H7 (cell line): Measurements from ENCODE around the gene NLRP7. TPM values are rescaled to one million over a fixed set of nuclear protein-coding genes. Genes with fewer than 3 reads are reported as not detected.
"Not testable (repeated sequence)": the region's sequence is repeated elsewhere in the genome, so short reads cannot be mapped to it uniquely, and the experiment has no call there.

Experiments
- DNase-seq: peaks from one replicate; pipeline ENCODE4 v3.0.0; 2012
- H3K27me3 ChIP-seq: 2 replicates; pipeline ENCODE4 v1.6.0; 2011; ENCODE audit warnings: mild to moderate bottlenecking, low read length; ENCODE audit not compliant: control insufficient read depth, insufficient read depth
- H3K36me3 ChIP-seq: replicated peaks from 2 replicates; pipeline ENCODE4 v1.5.1; 2011; ENCODE audit warnings: low read length; ENCODE audit not compliant: control insufficient read depth, insufficient read depth
- H3K4me3 ChIP-seq: 2 replicates; pipeline ENCODE4 v1.5.1; 2011; ENCODE audit warnings: low read depth, mild to moderate bottlenecking, control low read depth, low read length, moderate library complexity; ENCODE audit not compliant: insufficient read depth
- total RNA-seq: library from RNA; depleted of rRNA; stranded (reverse); fragments of >200 nt; shearing (Covaris generic); gene quantifications from 2 replicates; pipeline ENCODE4 v1.2.3, GENCODE V29; 2014

NLRP7 gene
- total RNA-seq, 1 experiment from 2014 or later = 1.9 TPM

DNA sequence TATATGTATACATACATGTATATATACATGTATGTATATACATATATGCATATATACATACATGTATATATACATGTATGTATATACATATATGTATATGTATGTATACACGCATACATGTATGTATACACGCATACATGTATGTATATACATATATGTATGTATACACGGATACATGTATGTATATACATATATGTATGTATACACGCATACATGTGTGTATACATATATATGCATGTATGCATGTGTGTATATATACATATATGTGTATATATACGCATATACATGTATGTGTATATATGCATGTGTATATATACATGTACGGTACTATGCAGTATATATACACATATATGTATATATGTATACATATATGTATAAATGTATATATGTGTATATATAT is 44.0 kb downstream of the NLRP7 start:
- Histone ChIP-seq H3K4me3 (no peak overlapping the region), H3K36me3 (no peaks in the 10 kb centered on the region), H3K27me3 (no peaks in the 10 kb centered on the region)
- no peak for DNase-seq

DNA sequence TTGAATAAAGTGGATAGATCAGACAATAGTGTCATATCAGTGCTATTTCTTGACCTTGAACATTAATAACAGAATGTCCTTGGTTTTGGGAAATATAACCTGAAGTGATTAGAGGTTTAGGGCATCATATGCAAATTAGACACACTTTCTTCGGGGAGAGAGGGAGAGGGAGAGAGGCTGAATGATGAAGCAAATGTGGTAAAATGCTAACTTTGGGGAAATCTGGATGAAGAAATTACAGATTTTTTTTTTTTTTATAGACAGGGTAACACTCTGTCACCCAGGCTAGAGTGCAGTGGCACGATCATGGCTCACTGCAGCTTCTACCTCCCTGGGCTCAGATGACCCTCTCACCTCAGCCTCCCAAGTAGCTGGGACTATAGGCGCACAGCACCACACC is 45.3 kb downstream of the NLRP7 start:
- no peak for DNase-seq
- Histone ChIP-seq H3K4me3 (no peak overlapping the region), H3K36me3 (no peaks in the 10 kb centered on the region), H3K27me3 (no peaks in the 10 kb centered on the region)

DNA sequence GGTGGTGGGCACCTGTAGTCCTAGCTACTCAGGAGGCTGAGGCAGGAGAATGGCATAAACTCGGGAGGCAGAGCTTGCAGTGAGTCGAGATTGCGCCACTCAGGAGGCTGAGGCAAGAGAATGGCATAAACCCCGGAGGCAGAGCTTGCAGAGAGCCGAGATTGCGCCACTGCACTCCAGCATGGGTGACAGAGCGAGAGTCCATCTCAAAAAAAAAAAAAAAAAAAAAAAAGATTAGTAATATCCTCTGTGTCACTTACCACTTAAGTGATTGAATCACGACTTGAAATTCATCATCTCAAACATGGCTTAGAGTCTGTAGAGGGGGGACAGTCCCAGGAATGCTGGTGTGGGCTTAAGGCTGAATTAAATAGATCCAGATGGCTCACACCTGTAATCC is 46.2 kb downstream of the NLRP7 start:
- DNase-seq, H3K27me3 ChIP-seq, H3K4me3 ChIP-seq, H3K36me3 ChIP-seq: not testable (repeated sequence)

DNA sequence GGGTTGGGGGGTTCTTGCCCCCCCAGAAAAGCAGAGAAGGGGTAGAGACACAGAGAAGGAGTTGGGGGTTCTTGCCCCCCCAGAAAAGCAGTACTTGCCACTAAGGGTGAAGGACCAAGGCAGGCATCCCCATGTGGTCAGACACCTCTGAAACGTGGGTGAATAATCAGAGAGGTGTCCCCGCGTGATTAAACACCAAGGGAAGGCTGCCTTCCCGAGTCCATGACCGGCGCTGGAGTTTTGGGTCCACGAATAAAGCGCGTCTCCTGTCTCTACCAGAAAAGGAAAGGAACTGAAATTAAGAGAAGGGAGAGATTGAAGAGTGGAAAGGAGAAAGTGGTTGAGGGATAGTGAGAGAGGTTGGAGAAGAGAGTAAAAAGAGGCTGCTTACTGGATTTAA is 47.7 kb downstream of the NLRP7 start:
- H3K36me3 ChIP-seq, H3K27me3 ChIP-seq, H3K4me3 ChIP-seq, DNase-seq: not testable (repeated sequence)

DNA sequence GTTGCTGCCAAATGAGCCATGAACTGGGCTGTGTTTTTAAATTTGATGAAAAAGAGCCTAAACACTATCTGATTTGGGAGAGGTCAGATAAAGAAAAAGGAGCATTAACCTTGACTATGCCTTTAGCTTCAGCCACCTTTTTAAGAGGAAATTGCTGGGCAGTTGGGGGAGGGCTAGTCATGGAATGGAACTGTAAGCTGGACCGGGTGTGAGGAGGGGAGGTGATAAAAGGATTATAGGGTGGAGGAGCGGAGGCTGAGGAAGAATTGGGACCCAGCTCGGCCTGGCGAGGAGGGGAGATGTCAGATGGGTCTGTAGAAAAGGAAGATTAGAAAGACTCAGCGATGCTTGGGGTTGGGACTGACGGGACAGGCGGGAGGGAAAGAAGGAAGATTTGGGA is 48.6 kb downstream of the NLRP7 start:
- not testable (repeated sequence) for DNase-seq, H3K4me3 ChIP-seq, H3K27me3 ChIP-seq, H3K36me3 ChIP-seq

GRCh38 chr19:54896036-54896435 is 51.3 kb downstream of the NLRP7 start:
- DNase-seq = no peak
- H3K36me3 ChIP-seq = no peaks in the 10 kb centered on the region
- H3K4me3 ChIP-seq = peak overlapping the region; percentile 4; the same call in 1 of the 2 replicates
- H3K27me3 ChIP-seq = no peaks in the 10 kb centered on the region

GRCh38 chr19:54894106-54894505 is 53.2 kb downstream of the NLRP7 start:
- DNase-seq, H3K27me3 ChIP-seq, H3K36me3 ChIP-seq: not testable (repeated sequence)
- H3K4me3 ChIP-seq = peak overlapping the region; percentile 10; the same call in 1 of the 2 replicates

DNA sequence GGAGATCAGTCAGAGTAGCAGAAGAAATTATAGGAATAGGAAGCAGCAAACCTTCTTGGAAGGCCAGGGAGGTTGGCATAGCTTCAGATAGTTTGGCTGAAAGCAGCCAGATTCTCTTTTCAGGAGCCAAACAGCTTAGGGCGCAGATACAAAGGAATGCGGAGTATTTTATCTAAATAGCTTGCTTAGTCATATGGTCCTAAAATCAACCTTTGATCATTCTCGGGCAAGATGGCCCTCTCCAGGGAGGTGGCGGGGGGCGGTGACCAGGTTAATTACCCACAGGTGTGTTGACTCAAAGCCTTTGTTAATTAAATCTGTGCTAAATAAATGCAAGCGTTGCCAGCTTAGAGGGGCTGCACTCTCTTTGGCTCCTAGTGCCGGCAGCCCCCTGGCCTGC is 53.9 kb downstream of the NLRP7 start:
- no peak overlapping the region; the same call in 1 of the 2 replicates for H3K4me3 ChIP-seq
- peak; percentile 60 for DNase-seq
- no peaks in the 10 kb centered on the region for H3K36me3 ChIP-seq
- H3K27me3 ChIP-seq = no peaks in the 10 kb centered on the region

GRCh38 chr19:54889566-54889965 is 57.8 kb downstream of the NLRP7 start:
- Histone ChIP-seq H3K27me3 (no peaks in the 10 kb centered on the region), H3K4me3 (no peak overlapping the region), H3K36me3 (no peaks in the 10 kb centered on the region)
- no peak for DNase-seq

DNA sequence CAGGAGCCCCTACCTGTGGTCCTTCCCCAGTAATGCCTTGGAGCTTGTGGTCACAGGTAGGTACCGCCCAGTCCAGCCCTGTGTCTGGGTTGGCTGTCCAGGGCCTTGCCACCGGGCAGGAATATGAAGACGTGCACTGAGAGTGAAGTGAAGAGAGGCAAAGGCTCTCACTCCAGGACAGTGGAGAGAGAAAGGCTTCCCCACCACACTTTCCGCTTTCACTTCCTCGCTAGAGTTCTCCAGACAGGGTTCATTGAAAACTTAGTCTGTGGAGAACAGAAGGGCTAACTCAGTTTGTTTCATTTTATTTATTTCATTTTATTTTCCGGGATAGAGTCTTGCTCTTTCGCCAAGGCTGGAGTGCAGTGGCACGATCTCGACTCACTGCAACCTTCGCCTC is 59.1 kb downstream of the NLRP7 start:
- Histone ChIP-seq H3K27me3 (no peaks in the 10 kb centered on the region), H3K4me3 (no peak overlapping the region), H3K36me3 (no peaks in the 10 kb centered on the region)
- DNase-seq = no peak

DNA sequence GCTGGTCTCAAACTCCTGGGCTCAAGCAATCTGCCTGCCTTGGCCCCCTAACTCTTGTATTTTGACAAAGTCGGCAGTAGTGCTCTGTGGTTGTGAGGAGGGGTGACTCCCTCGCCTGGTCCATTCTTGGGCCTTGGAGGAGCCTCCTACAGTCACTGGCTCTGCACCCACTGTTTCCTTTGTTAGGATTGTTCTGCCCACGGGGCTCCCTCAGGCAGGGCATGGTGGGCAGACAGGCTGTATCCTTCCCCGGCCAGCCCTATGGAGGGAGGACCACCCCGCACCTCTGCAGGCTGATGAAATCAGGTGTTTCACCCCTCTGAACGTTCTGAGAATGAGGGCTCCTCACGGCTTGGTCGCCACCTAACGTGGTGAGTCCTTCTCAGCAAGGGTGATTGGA is 64.1 kb downstream of the NLRP7 start:
- no peaks in the 10 kb centered on the region; the same call in 1 of the 2 replicates for H3K27me3 ChIP-seq

GRCh38 chr19:54882758-54883157 is 64.6 kb downstream of the NLRP7 start:
- Histone ChIP-seq H3K4me3 (no peak overlapping the region), H3K36me3 (no peaks in the 10 kb centered on the region), H3K27me3 (no peaks in the 10 kb centered on the region; the same call in 1 of the 2 replicates)
- no peak for DNase-seq

More for the DNA sequence above, 64.1 kb downstream of the NLRP7 start:
- Histone ChIP-seq H3K36me3 (no peaks in the 10 kb centered on the region), H3K4me3 (no peak overlapping the region)
- DNase-seq = no peak

DNA sequence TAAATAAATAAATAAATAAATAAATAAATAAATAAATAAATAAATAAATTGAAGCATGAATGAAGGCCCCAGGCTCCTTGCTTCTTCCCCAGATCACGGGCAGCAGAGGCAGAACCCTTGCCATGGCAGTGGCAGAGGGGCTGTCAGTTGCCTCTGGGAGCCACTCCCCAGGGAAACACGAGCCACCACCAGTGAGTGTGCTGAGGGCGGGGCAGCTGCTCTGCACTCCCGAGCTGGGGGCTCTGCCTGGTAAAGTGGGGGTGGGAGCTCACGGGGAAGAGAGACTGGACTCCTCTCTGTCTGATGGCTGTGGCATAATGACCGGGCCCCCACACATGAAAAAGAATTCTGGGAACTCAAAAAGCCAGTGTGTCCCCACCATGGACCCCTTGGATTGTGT is 65.4 kb downstream of the NLRP7 start:
- no peaks in the 10 kb centered on the region for H3K36me3 ChIP-seq
- H3K4me3 ChIP-seq = no peak overlapping the region
- no peak for DNase-seq
- H3K27me3 ChIP-seq = no peaks in the 10 kb centered on the region; the same call in 1 of the 2 replicates

DNA sequence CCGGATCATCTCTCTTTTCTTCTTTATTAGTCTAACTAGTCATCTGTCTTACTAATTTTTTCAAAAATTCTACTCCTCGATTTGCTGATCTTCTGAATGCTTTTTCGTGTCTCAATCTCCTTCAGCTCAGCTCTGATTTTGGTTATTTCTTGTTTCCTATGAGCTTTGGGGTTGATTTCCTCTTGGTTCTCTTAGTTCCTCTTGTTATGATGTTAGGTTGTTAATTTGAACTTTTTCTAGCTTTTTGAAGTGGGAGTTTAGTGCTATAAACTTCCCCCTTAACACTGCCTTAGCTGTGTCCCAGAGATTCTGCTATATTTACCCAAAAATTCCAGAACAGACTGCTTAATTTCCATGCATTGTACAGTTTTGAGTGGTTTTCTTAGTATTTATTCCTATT is 69.9 kb downstream of the NLRP7 start:
- DNase-seq = no peak
- Histone ChIP-seq H3K27me3 (no peaks in the 10 kb centered on the region; the same call in 1 of the 2 replicates), H3K4me3 (no peak overlapping the region), H3K36me3 (no peaks in the 10 kb centered on the region)

DNA sequence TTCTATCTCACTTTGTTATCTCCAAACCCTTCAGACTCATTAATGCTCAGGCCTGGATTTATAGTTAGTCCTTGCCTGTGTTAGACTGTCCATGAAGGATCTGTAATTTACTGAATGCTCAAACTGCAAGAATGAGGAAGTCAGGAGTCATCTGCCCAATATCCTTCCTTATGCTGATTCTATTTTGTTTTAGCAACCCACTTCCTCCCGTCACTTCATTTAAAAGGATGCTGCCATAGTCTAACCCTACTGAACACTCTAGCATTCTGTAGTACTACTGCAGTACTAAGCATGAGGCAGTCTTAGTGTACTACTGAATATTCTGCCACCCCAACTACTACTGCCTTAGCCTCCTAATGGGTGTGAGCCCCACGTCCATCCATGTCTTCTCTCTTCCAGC is 71.8 kb downstream of the NLRP7 start:
- no peak for DNase-seq
- no peak overlapping the region for H3K4me3 ChIP-seq
- no peaks in the 10 kb centered on the region for H3K27me3 ChIP-seq
- H3K36me3 ChIP-seq = no peaks in the 10 kb centered on the region

DNA sequence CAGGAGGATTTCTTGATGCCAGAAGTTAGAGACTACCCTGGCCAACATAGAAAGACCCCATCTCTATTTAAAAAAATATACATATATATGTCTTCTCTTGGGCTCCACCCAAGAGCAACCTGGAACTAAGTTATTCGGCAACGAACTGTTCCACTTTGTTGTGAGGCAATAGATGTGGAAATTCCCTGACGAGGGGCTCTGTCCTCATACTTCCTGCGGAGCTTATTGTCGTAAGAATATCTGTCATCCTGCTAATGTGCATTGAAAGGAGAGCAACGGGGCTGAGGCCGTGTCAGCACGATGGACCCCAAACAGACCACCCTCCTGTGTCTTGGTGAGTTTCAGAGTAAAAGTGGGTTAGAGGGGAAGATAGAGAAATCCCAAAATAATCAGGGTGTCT is 73.3 kb downstream of the NLRP7 start, which contains the start of gene FCAR:
Gene FCAR, plus strand, starts transcription at position 246 of the 400 bp plus-strand sequence. Its CDS starts 55 bp downstream, at position 301.
- Histone ChIP-seq H3K4me3 (no peak within 1 kb of the TSS), H3K27me3 (no peaks in the 10 kb centered on the region), H3K36me3 (no peaks in the 10 kb centered on the region)
- no peak for DNase-seq
